Measurements from ENCODE around the gene DUS3L. TPM values are rescaled to one million over a fixed set of nuclear protein-coding genes. Genes with fewer than 3 reads are reported as not detected.

The DUS3L gene
- total RNA-seq, 1 donor from 2014 or later = 89.8 TPM

DNA sequence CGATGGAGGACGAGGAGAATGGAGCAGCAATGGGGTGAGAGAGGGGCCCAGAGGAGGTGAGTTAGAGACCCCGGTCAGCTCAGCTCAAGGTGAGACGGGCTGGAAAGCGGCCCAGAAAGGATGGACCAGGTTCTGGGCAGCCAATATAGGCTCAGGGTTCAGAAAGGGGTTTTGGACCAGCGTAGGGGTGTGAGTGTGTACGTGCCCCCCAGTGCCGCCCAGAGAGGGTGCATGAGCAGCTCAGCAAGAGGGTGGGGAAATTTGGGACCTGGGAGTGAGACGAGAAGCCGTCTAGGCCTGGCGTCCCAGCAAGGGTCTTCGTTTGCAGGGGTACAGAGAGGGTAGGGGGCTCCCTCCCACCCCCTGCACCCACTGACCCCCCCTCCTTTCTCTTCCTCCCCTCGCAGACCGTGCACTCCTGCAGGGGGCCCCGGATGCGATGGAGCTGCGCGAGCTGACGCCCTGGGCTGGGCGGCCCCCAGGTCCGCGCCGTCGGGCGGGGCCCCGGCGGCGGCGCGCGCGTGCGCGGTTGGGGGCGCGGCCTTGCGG lies 36.5 kb upstream of the DUS3L start:
- Mint-ChIP-seq H3K9me3 (no peaks in the 10 kb centered on the region), H3K36me3 (ENCODE audit: low read depth) (no peaks in the 10 kb centered on the region)
- no peak for DNase-seq

DNA sequence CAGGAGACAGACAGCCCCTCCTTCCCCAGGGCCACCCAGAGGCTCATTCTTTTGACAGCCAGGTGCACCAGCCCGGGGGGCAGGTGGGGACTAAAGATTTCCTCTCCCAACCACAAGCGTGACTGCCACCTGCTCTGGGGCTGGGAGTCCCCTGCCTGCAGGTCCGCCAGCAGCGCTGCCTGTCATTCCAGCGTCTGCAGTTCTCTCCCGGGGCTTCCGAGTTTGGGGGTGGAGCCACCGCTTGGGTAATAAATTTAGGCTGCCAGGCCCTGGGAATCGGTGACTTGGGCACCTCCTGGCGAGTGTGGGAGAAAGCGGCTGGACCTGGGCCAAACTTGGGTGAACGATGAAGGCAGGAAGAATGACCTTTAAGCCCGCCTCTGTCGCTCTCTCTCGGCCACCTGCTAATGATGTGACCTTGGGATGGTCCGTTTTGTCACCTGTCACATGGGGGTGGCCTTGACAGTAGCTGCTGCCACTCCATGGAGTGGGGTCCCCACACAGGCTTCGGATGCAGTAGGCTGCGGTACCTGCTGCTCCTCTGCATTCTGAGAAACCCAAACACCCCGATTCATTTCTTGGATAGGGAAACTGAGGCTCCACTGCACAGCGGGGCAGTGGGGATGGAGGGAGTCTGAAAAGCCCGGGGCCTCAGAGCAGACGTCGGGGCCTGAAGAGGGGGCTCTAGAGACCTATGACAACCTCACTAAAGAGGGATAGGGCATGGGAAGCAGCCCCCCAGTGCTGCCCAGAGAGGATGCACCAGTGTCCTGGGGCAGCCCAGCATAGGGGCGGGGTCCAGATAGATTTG lies 35.8 kb upstream of the DUS3L start:
- intact Hi-C loops (cut with micrococcal nuclease) = loop anchor here (5.0 to 10.0 kb wide), 2 partner anchors 76 to 138 kb away; partner anchors contain the start of genes NDUFA11 and VMAC
- Mint-ChIP-seq H3K4me3 (peak overlapping the region; percentile 100), H3K36me3 (ENCODE audit: low read depth) (no peaks in the 10 kb centered on the region), H3K9me3 (no peaks in the 10 kb centered on the region), H3K4me1 (peaks cover 8% of the 10 kb centered on the region), H3K27me3 (no peaks in the 10 kb centered on the region), H3K27ac (peak overlapping the region; percentile 92)
- DNase-seq = peak; percentile 74

More for the DNA sequence above, 36.5 kb upstream of the DUS3L start:
- H3K27ac Mint-ChIP-seq = peak overlapping the region; percentile 92
- H3K4me1 Mint-ChIP-seq = peaks cover 8% of the 10 kb centered on the region
- intact Hi-C loops (cut with micrococcal nuclease) = loop anchor here (5.0 to 10.0 kb wide), 2 partner anchors 75 to 137 kb away; partner anchors contain the start of genes NDUFA11 and VMAC
- H3K4me3 Mint-ChIP-seq = peak overlapping the region; percentile 100
- no peaks in the 10 kb centered on the region for H3K27me3 Mint-ChIP-seq

DNA sequence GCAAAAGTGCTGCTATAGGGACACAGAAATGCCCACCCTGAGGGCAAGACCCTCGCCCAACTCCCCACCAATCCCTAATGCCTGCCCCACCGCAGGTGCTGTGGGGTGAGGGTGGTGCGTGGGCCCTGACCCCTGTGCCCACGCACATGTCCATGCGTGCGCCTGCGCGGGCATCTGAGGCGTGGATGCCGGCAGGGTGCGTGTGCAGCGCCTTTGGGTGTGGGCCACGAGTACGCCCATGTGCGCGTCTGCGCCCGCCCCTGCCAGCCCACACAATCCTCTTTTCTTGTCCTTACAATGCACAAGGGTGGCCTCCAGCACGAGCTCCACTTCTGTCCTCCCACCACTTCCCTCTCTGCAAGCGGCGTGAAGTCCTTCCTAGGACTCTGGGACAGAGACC lies 34.2 kb upstream of the DUS3L start:
- Mint-ChIP-seq H3K4me1 (peaks cover 8% of the 10 kb centered on the region), H3K4me3 (no peak overlapping the region), H3K9me3 (no peaks in the 10 kb centered on the region), H3K36me3 (ENCODE audit: low read depth) (no peaks in the 10 kb centered on the region), H3K27ac (no peak overlapping the region), H3K27me3 (no peaks in the 10 kb centered on the region)
- intact Hi-C loops (cut with micrococcal nuclease) = loop anchor here (5.0 to 10.0 kb wide), 2 partner anchors 77 to 140 kb away; partner anchors contain the start of genes NDUFA11 and VMAC
- DNase-seq = no peak

DNA sequence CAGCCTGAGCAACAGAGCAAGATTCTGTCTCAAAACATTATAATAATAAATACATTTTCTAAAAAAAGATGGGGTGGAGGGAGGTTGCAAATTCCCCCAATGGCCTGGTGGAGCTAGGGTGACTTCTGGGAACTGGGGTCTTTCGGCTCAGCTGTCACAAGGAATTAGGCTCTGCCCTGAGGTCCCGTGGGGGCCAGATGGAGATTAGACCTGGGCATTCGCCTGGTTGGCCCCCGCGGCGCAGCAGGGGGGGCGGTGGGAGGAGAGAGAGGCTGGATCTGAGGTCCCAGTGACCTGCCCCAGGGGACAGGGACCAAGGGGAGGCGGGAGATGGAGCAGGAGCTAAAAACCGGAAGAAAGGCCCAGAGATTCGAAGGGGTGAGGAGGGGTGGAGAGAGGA lies 33.8 kb upstream of the DUS3L start:
- Mint-ChIP-seq H3K27ac (no peak overlapping the region), H3K36me3 (ENCODE audit: low read depth) (no peaks in the 10 kb centered on the region), H3K9me3 (no peaks in the 10 kb centered on the region), H3K4me1 (peaks cover 8% of the 10 kb centered on the region), H3K27me3 (no peaks in the 10 kb centered on the region), H3K4me3 (no peak overlapping the region)
- no peak for DNase-seq
- intact Hi-C loops (cut with micrococcal nuclease) = loop anchor here (5.0 to 10.0 kb wide), 2 partner anchors 78 to 140 kb away; partner anchors contain the start of genes NDUFA11 and VMAC

DNA sequence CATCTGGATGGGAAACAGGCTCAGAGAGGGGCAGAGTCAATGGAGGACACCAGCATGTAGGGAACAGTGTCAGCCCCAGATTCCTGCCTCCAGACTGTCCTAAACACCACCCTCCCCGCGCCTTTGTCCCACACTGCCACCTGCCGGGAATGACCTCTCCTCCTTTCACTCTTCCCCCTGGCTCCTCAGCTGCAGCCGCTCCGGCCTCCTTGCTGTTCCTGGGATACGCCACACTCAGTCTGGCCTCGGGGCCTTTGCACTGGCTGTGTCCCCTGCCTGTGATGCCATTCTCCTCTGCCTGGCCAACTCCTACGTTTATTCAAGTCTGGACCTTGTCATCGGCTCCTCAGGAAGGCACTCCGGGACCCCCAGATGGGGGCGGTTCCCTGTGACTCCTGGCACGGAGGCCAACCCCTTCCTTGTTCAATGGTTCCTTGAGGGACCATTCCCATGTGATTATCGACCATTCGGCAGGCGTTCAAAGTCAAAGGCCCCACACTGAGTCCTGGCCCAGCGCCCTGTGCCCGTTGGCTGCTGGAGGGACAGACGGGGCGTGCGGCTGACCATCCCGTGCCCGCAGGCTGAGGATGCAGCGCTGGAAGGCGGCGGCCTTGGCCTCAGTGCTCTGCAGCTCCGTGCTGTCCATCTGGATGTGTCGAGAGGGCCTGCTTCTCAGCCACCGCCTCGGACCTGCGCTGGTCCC lies 32.8 kb upstream of the DUS3L start:
- peak; percentile 57 for DNase-seq
- Mint-ChIP-seq H3K9me3 (no peaks in the 10 kb centered on the region), H3K4me3 (no peak overlapping the region), H3K4me1 (peaks cover 8% of the 10 kb centered on the region), H3K36me3 (ENCODE audit: low read depth) (no peaks in the 10 kb centered on the region), H3K27ac (no peak overlapping the region), H3K27me3 (no peaks in the 10 kb centered on the region)
- intact Hi-C loops (cut with micrococcal nuclease) = loop anchor here (10.0 kb wide), 1 partner anchor 141 kb away; no protein-coding TSS in a partner anchor

DNA sequence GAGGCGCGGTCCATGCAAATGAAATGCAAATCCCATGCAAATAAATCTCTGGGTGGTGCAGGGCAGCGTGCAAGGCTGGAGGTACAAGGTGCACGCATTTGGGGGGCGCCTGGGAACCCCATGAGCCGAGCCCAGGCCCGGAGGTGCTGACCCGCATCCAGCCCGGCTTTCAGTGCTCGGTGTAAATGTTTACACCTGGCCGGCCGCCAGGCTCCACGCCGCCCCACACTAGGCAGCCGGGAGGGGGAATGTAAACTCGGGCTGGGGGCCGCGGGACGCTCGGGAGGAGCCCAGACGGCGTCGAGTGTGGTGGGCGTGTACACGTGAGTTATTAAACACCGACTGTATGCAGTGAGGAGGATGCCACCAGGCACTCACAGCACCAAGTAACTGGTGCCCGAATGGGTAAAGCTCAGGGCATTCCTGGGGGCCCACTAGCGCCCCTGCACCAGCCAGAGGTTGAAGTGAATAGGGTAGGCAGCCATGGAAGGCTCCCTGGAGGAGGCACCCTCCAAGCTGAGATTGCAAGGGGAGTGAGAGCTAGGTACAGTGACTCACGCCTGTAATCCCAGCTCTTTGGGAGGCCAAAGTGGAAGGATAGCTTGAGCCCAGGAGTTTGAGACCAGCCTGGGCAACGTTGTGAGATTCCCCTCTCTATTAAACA lies 31.4 kb upstream of the DUS3L start:
- Mint-ChIP-seq H3K4me3 (no peak overlapping the region), H3K27ac (no peak overlapping the region), H3K36me3 (ENCODE audit: low read depth) (no peaks in the 10 kb centered on the region), H3K9me3 (no peaks in the 10 kb centered on the region), H3K27me3 (no peaks in the 10 kb centered on the region), H3K4me1 (peaks cover 4% of the 10 kb centered on the region)
- intact Hi-C loops (cut with micrococcal nuclease) = loop anchor here (10.0 kb wide), 1 partner anchor 142 kb away; no protein-coding TSS in a partner anchor
- DNase-seq = no peak

DNA sequence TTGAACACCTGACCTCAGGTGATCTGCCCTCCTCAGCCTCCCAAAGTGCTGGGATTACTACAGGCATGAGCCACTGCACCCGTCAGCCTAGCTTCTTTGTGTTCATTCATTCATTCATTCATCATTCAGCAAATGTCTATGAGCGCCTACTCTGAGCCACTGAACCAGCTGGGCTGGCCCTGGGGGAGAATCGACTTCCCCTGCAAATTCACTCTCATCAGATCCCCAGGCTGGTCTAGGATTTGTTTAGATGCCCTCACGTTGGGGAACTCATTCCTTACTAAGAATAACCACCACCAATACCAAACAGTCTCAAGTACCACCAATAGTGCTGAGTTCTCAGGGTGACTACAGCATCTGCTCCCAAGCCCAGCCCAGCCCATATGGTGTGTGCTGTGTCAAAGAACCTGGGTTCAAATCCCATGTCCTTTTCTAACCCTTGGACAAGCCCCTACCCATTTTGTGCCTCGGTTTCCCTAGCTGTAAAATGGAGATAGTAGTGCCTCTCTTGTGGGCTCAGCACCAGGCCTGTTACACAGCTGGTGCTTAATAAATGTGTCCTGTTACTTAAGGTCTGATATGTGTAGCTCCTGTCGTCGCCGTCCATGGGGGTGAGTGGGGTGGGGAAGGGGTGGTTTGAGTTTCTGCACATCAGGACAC lies 30.7 kb upstream of the DUS3L start:
- DNase-seq = no peak
- H3K27me3 Mint-ChIP-seq = no peaks in the 10 kb centered on the region
- H3K9me3 Mint-ChIP-seq = no peaks in the 10 kb centered on the region
- intact Hi-C loops (cut with micrococcal nuclease) = loop anchor here (10.0 kb wide), 1 partner anchor 143 kb away; no protein-coding TSS in a partner anchor
- H3K27ac Mint-ChIP-seq = no peak overlapping the region
- H3K4me1 Mint-ChIP-seq = no peaks in the 10 kb centered on the region
- H3K4me3 Mint-ChIP-seq = no peak overlapping the region
- no peaks in the 10 kb centered on the region for H3K36me3 Mint-ChIP-seq (ENCODE audit: low read depth)

DNA sequence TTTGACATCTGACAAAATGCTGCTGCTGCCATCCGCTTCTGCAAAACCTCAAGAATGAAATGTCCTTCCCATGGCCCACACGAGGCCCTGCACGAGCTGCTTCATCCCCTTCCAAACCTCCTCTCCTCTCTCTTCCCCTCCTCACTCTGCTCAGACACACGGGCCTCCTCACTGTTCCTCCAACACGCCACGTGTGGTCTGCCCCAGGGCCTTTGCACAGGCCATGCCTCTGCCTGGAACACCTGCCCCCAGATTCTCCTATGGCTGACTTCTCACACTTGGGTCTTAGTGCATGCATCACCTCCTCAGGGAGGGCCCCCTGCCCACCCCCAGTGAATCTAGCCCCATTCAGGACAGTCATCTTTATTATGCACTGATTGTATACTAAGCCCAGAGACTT lies 29.8 kb upstream of the DUS3L start:
- Mint-ChIP-seq H3K9me3 (no peaks in the 10 kb centered on the region), H3K36me3 (ENCODE audit: low read depth) (no peaks in the 10 kb centered on the region), H3K27ac (no peak overlapping the region), H3K27me3 (no peaks in the 10 kb centered on the region), H3K4me3 (no peak overlapping the region), H3K4me1 (no peaks in the 10 kb centered on the region)
- intact Hi-C loops (cut with micrococcal nuclease) = loop anchor here (10.0 kb wide), 1 partner anchor 144 kb away; no protein-coding TSS in a partner anchor
- DNase-seq = peak; percentile 53

DNA sequence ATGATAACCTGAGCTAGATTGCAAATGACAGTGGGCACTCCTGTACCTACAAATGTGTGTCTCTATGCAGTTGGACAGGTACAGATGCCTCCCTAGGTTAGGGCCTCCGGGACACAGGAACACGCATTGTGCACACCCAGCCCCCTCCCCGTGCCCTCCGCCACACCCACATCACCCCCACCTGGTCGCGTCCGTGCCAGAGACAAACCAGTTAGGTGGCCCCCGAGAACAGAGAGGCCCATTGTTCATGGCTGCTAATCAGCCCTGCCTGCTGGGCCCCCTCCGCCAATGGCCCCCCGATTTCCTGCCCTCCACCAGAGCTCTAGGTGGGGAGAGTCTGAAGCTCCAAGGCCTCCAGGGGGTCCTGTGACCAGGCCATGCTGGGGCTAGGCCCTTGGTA lies 27.6 kb upstream of the DUS3L start:
- H3K9me3 Mint-ChIP-seq = no peaks in the 10 kb centered on the region
- no peaks in the 10 kb centered on the region for H3K4me1 Mint-ChIP-seq
- H3K27me3 Mint-ChIP-seq = no peaks in the 10 kb centered on the region
- no peaks in the 10 kb centered on the region for H3K36me3 Mint-ChIP-seq (ENCODE audit: low read depth)
- no peak overlapping the region for H3K4me3 Mint-ChIP-seq
- H3K27ac Mint-ChIP-seq = no peak overlapping the region
- intact Hi-C loops (cut with micrococcal nuclease) = no loop called here
- no peak for DNase-seq

DNA sequence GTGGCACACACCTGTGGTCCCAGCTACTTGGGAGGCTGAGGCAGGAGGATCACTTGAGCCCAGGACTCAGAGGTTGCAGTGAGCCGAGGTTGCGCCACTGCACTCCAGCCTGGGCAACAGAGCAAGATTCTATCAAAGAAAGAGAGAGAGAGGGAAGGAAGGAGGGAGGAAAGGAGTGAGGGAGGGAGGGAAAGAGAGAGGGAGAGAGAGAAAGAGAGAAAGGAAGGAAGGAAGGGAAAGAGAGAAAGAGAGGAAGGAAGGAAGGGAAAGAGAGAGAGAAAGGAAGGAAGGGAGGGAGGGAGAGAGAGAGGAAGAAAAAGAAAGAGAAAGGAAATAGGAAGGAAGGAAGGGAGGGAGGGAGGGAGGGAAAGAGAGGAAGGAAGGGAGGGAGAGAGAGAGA lies 26.3 kb upstream of the DUS3L start:
- H3K4me3 Mint-ChIP-seq = no peak overlapping the region
- no peaks in the 10 kb centered on the region for H3K27me3 Mint-ChIP-seq
- no peaks in the 10 kb centered on the region for H3K9me3 Mint-ChIP-seq
- no peak overlapping the region for H3K27ac Mint-ChIP-seq
- no peak for DNase-seq
- H3K36me3 Mint-ChIP-seq (ENCODE audit: low read depth) = no peaks in the 10 kb centered on the region
- H3K4me1 Mint-ChIP-seq = no peaks in the 10 kb centered on the region
- intact Hi-C loops (cut with micrococcal nuclease) = no loop called here

DNA sequence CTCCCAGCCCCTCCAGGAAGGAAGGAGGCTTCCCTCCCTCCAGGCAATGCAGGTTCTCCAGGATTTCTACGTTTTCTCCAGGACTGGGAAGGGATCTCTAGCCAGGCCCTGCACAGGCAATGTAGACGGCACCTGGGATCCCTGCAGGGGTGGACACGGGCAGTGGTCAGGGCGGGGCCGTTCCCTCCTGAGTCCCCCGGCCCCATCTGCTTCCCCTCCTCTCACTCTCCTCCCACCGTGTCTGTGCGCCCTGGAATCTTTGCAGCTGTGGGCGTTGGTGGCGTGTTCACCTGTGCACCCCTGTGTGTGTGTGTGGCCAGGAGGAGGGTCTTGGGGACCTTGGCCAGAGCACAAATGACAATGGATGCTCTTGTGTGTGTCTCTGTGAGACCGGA lies 23.9 kb upstream of the DUS3L start:
- H3K27me3 Mint-ChIP-seq = no peaks in the 10 kb centered on the region
- intact Hi-C loops (cut with micrococcal nuclease) = no loop called here
- H3K27ac Mint-ChIP-seq = no peak overlapping the region

DNA sequence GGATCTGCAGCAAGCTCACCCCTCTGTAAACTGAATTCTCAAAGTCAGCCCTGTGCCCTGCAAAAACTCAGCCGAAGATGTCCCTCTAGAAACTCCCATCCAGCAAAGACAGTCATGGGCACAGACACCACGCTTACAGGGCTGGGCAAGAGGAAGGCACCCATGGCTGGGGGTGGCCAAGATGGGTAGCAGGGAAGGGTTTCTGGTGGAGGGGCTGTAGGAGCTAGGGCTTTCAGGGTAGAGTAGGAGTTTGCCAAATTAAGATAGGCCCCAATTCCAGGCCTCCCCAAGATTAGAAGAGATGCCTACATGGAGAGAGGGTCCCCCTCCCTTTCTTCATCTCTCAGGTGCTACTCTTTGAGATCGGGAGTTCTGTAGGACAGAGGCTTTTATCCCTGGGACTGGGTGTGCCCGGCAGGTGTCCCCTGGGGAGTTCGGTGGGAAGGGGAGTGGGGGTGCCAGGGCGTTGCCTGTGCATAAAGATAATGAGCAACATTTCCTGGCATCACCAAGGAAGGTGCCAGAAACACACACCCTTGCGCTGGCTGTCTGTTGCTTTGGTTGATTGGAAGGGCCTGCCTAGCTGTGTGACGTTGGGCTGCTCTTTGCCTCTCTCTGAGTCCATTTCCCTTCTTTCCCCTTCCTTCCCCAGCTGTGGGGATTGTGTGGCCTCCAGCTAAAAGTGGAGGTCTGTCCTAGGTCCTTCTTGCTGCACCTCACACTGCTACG lies 23.3 kb upstream of the DUS3L start:
- Mint-ChIP-seq H3K4me3 (no peak overlapping the region), H3K9me3 (no peaks in the 10 kb centered on the region), H3K36me3 (ENCODE audit: low read depth) (no peaks in the 10 kb centered on the region), H3K27ac (no peak overlapping the region), H3K4me1 (no peaks in the 10 kb centered on the region), H3K27me3 (no peaks in the 10 kb centered on the region)
- intact Hi-C loops (cut with micrococcal nuclease) = no loop called here
- DNase-seq = no peak

More for the DNA sequence above, 23.9 kb upstream of the DUS3L start:
- Mint-ChIP-seq H3K9me3 (no peaks in the 10 kb centered on the region), H3K4me1 (no peaks in the 10 kb centered on the region), H3K4me3 (no peak overlapping the region), H3K36me3 (ENCODE audit: low read depth) (no peaks in the 10 kb centered on the region)
- DNase-seq = no peak

All from activated CD4-positive, alpha-beta T cell treated with anti-CD3 and anti-CD28 coated beads, Interleukin-2, amount 10 ng/mL, durations not matched to agents 24 days and 14 days (primary cell).